HG03575 (cell line): ENCODE measurements around the gene ZNF19.

Source experiments
- ATAC-seq: cut with Tn5 transposase; IDR thresholded peaks from one replicate; pipeline ENCODE4 v1.9.1; 2021; ENCODE audit not compliant: unreplicated experiment, insufficient number of reproducible peaks, low FRiP score; ENCODE audit errors: extremely low read depth

Gene ZNF19

GRCh38 chr16:71493213-71493612 is 4.1 kb upstream of the ZNF19 start:
- ATAC-seq, result no peak

GRCh38 chr16:71492786-71493185 is 3.7 kb upstream of the ZNF19 start:
- no peak for ATAC-seq

- no peak for ATAC-seq
Measured at GRCh38 chr16:71491054-71491453, 1.9 kb upstream of the ZNF19 start.

GRCh38 chr16:71490361-71490760 is 1.2 kb upstream of the ZNF19 start:
- no peak for ATAC-seq

GRCh38 chr16:71484006-71484893 is 4.9 kb downstream of the ZNF19 start:
- ATAC-seq, result peak; percentile 65

- ATAC-seq, result no peak
Measured at GRCh38 chr16:71482569-71482968, 6.6 kb downstream of the ZNF19 start.

GRCh38 chr16:71480956-71481355 is 8.2 kb downstream of the ZNF19 start:
- ATAC-seq, result no peak

GRCh38 chr16:71479420-71479819 is 9.7 kb downstream of the ZNF19 start:
- ATAC-seq, result no peak

- ATAC-seq, result no peak
Measured at GRCh38 chr16:71476457-71477124, 12.5 kb downstream of the ZNF19 start.

- ATAC-seq, result no peak
Measured at GRCh38 chr16:71474864-71475263, 14.3 kb downstream of the ZNF19 start.

- no peak for ATAC-seq
Measured at GRCh38 chr16:71473891-71474290, 15.2 kb downstream of the ZNF19 start.

GRCh38 chr16:71472931-71473330 is 16.2 kb downstream of the ZNF19 start:
- no peak for ATAC-seq

GRCh38 chr16:71472051-71472450 is 17.1 kb downstream of the ZNF19 start:
- no peak for ATAC-seq

- ATAC-seq, result no peak
Measured at GRCh38 chr16:71467810-71468209, 21.3 kb downstream of the ZNF19 start.

- no peak for ATAC-seq
Measured at GRCh38 chr16:71464231-71464630, 24.9 kb downstream of the ZNF19 start.

GRCh38 chr16:71461686-71462648 is 27.2 kb downstream of the ZNF19 start, which contains the start of gene ZNF23:
Gene ZNF23 (minus strand): TSS chr16:71462247. CDS start chr16:71456796, 5,451 bp downstream.
- ATAC-seq, result peak; percentile 58

- no peak for ATAC-seq
Measured at GRCh38 chr16:71460941-71461340, 28.2 kb downstream of the ZNF19 start.

GRCh38 chr16:71460236-71460635 is 28.9 kb downstream of the ZNF19 start:
- ATAC-seq, result no peak

- ATAC-seq, result no peak
Measured at GRCh38 chr16:71459510-71459909, 29.6 kb downstream of the ZNF19 start.
